HG03064 (cell line): Measurements from ENCODE around the gene RGS6.

Experiments used
- ATAC-seq: cut with Tn5 transposase; IDR thresholded peaks from one replicate; pipeline ENCODE4 v1.9.1; 2021; ENCODE audit warnings: low read depth; ENCODE audit not compliant: unreplicated experiment

The RGS6 gene

DNA sequence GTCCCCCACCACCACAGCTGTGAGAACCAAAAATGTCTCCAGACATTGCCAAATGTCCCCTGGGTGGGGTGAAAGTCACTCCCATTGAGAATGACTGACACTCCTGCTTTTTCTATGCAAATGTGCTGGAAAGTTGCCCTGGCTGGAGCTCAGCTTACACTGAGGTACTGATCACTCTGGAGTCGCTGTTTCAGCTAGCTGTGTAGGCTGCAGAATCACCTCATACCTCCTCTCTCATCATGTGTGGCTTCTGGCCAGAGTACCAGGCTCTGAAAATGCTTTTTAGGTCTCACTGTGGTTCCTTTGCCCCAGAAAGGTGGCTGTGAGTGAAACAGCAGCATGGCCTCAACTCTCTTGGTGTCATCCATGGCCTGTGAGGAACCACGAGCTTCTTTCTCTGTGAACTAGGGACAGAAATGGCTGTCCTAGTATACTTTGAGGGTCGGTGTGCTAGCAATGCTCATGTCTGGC, 547.3 kb downstream of the RGS6 start:
- ATAC-seq, result no peak

DNA sequence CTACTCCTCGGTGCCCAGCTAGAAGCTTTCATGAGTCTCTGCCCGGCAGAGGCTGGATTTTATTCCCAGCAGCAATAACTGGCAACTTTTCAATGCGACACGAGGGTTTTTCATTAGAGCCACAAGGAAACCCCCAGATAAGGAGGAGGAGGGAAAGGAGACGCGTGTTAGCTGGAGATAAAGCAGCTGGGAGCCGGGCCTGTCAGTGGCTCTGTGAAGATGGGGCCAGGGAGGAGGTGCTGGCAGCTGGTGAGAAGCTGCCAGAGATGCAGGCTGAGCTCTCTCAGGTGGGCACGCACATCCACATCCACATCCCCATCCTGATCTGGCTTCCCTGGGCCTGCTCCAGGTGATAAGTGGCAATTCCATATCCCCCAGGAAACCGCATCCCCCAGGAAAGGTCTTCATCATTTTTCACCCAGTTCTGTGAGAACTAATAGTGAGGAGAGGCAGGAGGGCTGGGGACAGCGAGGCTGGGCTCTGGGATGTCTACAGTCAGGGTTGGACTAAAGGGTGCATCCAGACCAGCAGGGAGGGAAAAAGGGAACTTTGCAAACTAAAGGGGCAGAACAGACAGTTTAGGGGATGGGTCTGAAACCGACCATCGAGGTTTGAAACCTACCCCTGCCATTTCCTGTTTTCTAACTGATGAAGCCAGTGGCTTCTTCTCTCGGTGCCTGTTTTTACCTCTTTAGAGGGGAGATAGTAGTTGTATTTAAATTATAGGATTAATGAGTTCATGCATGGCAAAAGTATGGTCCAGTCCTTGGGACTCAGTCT, 548.4 kb downstream of the RGS6 start:
- ATAC-seq, result no peak

DNA sequence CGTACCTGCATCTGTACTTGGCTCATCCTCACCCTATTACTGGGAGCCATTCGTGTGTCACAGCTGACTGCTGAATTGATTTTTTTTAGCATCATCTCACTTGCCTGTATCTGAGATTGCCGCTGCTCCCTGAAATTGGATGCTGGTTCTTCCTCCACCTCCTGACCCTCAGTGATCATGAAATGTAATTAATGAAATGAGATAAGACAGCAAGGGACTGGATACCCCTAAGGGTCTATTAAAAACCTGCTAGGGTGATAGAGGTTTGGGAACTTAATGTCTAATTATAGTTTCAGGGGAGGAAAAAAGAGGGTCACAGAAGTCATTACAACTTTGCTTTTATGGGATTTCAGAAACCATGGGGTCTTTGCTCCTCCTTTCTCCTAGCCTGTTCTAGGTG, 551.1 kb downstream of the RGS6 start:
- no peak for ATAC-seq

DNA sequence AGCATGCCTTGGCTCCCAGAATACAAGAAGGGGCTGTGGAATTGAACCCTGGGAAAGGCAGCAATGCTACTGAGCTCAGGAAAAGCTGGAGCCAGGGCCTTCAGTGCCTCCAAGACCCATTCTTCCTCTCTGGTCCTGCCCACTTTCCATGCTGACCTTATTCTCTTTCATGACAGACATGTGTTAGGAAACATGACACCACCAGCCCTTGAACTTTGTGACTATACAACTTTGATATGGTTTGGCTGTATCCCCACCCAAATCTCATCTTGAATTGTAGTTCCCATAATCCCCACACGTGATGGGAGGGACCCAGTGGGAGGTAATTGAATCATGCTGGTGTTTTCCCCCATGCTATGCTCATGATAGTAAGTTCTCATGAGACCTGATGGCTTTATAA, 553.5 kb downstream of the RGS6 start:
- ATAC-seq, result no peak

DNA sequence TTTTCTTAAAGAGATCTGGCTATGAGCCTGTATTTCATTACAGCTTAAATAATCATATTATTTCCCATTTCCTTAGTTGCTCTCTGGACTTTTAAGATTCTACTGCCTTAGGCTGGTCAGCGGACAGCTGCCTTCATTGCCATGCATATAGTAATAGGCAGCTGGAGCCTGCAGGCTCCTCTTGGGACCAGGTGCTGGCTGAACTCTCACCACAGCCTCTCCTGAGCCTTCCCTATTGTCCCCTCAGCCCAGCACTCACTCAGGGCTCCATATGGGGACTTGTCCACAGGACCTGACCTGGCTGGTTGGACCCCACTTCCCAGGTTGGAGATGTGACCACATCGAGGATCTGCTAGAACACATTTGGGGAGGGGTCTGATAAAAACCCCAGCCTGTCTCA, 556.3 kb downstream of the RGS6 start:
- no peak for ATAC-seq

DNA sequence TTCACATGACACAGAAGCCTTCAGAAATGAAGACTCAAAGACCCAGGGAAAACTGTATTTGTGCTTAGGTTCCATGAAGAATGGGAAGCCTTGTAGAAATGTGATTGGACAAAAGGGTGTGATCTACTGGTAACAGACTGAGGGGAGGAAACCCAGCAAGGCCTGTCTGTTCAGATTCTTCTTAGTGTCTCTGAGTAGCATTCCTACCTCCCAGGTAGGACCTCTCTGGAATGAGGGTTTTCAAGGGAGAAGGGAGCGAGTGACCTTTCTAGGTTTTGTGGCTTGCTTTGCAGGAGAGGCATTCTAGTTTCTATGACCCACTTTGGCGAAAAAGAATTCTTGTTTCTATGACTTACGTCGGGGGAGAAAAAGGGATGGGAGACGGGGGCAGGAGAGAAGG, 560.0 kb downstream of the RGS6 start:
- ATAC-seq, result no peak

DNA sequence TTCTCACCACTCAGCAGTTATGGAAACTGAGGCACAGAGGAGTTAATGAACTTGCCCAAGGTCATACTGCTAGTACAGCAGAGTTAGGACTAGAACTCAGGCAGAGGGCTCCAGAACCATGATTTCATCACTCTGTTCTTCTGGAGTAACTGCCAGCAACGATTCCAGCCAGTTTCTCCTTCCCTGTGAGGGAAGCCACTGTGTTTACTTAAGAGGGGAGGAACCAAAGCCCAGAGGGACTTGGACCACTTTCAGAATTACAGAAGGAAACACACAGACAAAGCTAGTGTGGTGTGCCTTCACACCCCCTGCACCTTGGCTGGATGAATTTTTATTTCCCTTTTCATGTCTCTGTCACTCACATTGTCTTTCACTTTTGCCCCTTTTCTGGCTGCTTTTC, 563.4 kb downstream of the RGS6 start:
- ATAC-seq, result no peak

DNA sequence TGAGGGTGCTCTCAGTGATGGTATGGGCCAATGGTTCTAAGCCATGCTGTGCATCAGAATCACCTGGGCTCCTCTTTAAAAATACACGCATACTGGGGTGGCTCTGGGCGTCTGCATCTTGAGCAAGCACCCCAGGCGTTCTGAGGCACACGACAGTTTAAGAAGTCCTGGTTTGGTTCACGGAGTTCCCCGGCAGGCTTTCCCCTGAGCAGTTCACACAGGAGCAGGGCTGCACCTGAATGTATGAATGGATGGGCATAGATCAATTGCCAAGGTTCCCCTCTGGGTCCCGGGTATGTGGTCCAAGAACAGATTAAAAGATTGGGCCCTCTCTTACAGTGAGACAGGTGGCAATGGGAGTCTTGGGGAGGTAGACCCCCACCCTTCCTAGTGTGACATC, 566.4 kb downstream of the RGS6 start:
- ATAC-seq, result no peak

DNA sequence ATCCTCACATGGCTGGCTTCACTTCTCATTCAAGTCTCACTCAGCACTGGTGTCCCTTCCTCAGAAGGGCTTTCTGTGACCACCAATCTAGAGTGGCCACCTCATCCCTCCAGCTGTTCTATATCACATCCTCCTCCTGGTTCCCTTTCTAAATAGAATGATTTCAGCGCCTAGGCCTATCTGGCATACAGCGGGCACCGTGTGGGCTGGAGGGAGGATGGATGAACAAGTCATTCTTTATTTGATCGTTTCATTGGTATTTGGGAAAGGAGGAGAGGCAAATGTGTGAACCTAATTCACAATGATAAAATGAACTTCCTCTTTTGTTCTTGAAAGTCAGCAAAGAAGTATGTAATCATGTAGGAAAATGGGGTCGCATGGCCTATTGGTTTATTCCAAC, 567.5 kb downstream of the RGS6 start:
- ATAC-seq, result no peak

DNA sequence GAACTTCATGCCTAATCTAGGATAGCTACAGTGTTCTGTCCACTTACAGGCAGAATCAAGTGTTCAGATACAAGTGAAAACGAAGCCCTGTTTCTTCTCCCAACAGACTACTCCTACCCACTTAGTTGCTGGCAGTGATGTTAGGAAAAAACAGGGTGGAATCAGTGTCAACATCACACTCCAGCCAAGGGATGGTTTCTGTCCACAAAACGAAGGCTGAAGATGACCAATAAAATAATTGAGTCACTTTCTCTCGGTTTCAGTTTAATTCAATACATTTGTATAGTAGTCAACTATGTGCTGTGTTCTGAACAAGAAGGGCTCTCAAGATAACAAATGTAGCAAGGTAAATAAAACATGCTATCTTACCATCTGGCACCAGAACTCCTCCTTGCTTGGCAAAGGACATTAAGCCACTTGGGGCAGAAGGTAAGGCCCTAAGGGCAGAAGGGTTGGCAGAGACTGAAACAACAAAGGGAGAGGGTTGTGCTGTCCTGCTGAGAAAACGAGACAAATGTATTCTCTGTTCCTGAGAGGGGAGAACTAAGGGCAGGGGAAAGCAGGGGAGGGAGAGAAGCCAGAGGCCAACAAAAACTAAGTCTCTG, 568.1 kb downstream of the RGS6 start:
- no peak for ATAC-seq

DNA sequence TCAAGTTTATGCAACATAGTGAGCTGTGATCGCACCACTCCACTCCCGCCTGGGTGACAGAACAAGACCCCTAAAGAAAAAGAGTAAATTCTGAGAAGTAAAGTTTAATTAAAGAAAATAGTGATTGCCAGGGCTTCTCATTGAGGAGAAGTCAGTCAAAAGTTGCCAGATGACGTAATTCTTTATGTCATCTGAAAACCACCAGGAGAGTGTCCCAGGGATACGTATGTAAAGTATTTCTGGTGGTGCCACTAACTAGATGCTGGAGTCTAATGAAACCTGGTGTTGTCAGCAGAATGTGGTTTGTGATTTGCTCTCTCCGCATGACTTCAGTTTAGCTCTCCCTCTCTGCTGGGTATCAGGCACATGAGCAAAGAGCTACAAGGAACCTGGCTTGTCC, 569.2 kb downstream of the RGS6 start:
- ATAC-seq, result no peak

DNA sequence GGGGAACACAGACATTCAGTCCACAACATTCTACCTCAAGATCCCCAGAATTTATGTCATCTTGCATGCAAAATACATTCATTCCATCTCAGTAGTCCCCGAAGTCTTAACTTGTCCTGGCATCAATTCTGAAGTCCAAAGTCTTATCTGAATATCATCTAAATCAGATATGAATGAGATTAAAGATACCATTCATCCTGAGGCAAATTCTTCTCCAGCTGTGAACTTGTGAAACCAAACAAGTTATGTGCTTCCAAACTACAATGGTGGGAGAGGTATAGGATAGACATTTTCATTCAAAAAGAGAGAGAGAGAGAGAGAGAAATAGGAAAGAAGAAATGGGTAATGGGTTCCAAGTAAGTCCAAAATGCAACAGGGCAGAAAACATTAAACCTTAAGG, 571.0 kb downstream of the RGS6 start:
- ATAC-seq, result no peak

DNA sequence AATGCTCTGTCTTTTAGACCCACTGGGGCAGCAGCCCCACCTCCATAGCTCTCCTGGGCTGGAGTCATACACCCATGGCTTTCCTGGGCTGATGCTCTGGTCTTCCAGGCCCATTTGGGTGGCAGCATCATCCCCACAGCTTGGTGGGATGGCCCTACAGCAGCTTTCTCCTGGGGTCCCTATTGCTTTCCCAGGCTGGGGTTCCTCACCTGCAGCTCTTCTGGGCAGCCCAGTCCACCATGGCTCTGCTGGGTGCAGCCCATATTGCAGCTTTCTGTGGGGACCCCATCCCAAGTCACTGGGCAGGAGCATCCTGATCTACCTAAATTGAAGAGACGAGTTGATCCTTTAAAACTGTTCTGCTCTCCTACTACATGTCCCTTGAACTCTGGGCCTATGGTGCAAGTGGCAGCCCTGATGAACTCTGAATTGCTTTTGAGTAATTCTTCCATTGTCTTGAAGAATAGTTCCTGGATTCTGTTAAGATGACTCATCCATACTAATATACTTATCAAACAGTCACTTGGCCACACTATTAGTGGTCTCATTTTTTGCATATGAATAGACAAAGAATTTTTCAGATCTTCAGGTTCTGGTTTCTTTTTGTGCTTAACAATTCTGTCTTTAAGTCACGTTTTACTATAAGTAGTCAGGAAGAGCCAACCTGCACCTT, 571.6 kb downstream of the RGS6 start:
- no peak for ATAC-seq

DNA sequence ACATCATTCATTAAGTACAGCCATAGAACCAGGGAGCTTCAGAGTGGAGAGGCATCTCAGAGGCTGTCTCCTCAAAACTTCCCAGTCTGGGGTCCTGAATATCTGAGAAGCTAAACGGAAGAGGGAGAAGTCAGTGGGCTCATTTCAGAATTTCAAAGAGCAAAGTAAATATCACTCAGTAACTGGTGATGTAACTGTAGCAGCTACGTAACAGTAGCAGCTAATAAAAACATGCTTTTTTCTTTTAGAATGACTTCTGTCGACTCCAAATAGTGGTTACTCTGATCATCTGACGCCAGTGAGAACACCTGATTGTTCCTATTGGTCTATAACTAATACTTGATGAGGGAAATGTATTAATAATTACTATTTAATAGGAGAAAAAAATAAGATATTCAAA, 578.3 kb downstream of the RGS6 start:
- no peak for ATAC-seq

DNA sequence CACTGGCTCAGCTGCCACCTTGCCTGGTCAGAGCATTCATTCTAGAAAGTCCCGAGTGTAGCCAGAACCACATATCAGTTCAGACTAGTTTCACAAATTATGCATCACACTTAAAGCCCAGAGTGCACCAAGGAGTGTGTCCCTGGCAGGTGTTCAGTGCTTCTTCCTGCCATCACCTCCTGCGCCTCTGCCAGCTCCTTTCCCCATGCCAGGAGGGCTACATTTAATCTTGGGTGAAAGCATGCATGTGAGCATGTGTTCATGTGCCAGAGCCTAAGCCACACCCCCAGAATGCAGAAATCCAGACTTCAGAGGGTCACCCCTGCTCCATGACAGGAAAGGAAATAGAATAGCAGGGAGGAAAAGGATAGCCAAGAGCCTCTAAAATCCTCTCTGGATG, 580.1 kb downstream of the RGS6 start:
- ATAC-seq, result no peak

DNA sequence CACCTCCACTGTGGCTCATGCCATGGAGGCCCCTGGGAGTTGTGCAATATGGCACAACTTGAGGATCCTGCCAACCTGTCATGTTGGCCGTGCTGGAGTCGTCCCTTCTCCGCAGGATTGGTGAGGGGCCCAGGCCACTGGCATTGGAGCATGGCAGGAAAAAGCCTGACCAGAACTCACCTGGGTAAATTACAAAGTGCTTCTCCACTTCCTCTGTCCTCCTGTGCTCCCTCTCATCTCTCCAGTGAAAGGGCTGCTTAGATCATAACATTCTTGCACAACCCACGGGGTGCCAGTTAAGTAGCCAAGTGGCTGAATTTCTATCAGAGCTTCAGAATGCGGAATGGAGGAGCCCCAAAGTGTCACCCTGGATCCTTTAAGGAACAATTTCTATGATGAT, 580.7 kb downstream of the RGS6 start:
- no peak for ATAC-seq

DNA sequence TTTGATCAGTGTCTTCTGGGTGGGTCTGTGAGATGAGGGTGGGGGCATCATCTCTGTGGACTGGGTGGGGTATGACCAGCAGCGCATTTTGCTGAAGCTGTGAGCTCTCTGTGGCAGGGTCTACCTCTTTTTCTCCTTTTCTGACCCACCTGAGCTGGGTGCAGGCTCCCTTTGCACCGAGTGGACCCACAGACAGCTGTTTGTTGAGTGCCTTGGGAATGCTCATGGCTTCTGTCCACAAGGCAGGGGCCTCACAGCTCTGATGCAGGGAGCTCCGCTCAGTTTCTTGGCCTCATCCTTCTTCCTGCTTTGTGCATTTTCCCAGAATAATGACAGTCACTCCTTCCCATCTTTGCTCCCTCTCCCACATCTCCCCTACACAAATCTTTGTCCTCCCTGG, 581.1 kb downstream of the RGS6 start:
- ATAC-seq, result no peak

DNA sequence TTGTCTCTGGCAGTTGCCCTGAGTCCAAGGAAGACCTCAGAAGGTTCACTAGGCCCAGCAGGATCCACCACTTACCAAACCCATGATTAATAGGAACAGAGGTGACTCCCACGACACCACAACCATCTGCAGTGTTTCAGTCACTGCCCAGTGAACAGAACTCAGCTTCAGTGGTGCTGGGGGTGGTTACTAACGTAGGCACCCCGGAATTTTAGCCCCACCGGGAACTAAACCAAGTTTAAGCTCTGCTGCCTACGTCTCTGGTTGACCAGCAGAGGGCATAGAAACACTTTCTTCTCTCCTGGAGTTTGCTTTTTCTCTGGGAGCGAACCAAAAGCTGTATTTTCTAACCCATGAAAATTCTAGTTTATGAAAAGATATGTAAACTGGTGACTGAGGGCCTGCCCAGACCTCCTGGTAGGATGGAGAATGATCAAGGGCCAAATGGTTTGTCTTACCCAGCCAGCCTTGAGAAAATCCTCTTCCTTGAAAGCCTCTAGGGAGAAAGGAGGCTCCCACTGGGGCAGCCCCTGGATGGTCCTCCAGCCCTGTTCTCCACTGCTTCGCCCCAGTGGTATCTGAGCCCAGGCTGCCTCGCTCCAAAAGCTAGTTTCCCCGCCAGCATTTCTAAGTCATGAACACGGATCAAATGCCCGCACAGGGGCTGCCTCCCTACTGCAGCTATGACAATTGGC, 581.9 kb downstream of the RGS6 start:
- ATAC-seq, result no peak

DNA sequence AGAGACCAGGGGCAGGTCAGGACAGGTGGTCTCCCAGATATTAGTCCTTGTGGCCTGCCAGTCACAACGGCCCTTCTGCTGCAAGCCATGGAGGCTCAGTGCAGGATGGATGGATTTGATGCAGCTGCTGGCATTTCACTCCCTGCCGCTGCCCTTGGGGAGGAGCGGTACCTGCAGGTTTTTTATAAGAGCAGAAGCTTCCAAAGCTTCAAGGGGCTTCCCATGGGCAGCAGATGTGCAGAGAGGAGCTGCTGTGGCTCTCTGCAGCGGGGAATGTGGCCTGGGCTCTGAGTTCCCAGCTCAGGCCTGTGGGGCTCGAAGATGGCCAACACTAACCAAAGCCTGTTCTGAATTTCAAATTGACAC, 582.4 kb downstream of the RGS6 start:
- no peak for ATAC-seq

DNA sequence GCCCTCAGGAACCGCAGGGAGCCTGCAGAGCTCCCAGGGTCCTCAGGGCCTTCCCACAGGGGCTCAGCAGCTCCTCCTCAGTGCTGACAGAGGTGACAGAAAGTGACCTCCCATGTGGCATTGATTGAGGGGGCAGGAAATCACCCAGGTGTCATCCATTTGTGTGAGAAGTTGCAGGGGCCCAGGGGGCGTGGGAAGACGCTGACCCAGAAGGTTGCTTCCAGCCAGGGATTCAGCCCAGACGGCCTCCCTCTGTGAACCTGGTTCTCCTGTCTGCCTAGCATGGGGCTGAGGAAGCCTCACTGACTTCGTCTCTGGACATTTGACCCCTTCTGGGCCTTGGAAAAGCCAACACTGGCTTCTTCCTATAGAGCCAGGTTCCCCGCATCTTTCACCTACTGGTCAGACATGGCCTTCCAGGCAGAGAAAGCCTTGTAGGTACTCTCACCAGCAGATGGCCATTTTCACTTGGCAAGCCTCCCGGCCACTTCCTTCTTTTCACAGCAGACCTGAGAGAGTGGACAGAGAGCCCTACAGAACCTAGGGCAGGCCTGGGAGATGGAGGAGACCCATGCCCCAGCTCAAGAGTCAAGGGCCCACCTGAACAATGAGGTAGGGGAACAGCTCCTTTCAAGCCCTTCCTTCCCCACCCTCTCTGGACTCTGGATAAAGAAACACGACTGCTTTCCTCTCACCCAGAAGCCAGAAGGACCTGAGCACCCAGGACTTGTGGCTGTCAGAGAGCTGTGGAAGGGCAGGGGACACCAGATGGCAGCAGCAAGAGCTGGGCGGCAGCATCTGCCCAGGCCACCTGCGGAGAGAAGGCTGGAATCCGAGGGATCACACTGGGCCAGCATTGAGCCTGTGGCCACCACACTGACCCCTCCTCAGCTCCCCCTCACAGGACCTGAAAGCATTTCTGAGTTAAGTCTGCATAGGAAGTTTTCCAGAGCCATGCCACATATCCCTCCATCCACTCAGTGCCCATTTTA, 583.8 kb downstream of the RGS6 start:
- no peak for ATAC-seq
